GM19324 (cell line): ENCODE results near the gene SMCO2.
"Not testable (repeated sequence)": the region's sequence is repeated elsewhere in the genome, so short reads cannot be mapped to it uniquely, and the experiment has no call there.

Source experiments
- ATAC-seq: cut with Tn5 transposase; IDR thresholded peaks from one replicate; pipeline ENCODE4 v1.9.1; 2021; ENCODE audit warnings: mild to moderate bottlenecking, moderate library complexity; ENCODE audit not compliant: unreplicated experiment, low FRiP score

SMCO2 gene

GRCh38 chr12:27523642-27524493, 77.3 kb downstream of the SMCO2 start, which contains the start of gene PPFIBP1:
TSS of gene PPFIBP1 (plus strand) at chr12:27524206. CDS start at chr12:27633397, 109,191 bp downstream.
- peak; percentile 98 for ATAC-seq

GRCh38 chr12:27524494-27524835, 77.9 kb downstream of the SMCO2 start:
- no peak for ATAC-seq

- no peak for ATAC-seq
Observed at GRCh38 chr12:27524839-27525753, 78.6 kb downstream of the SMCO2 start.

GRCh38 chr12:27527512-27527911, 81.0 kb downstream of the SMCO2 start:
- no peak for ATAC-seq

- no peak for ATAC-seq
Observed at GRCh38 chr12:27528788-27529187, 82.3 kb downstream of the SMCO2 start.

GRCh38 chr12:27530157-27530922, 83.8 kb downstream of the SMCO2 start:
- no peak for ATAC-seq

- no peak for ATAC-seq
Observed at GRCh38 chr12:27531896-27532295, 85.4 kb downstream of the SMCO2 start.

- ATAC-seq = no peak
Observed at GRCh38 chr12:27534060-27534764, 87.7 kb downstream of the SMCO2 start.

- ATAC-seq = no peak
Observed at GRCh38 chr12:27534765-27535161, 88.2 kb downstream of the SMCO2 start.

GRCh38 chr12:27535318-27535717, 88.8 kb downstream of the SMCO2 start:
- ATAC-seq = no peak

- ATAC-seq = no peak
Observed at GRCh38 chr12:27537855-27538675, 91.5 kb downstream of the SMCO2 start.

GRCh38 chr12:27539191-27539631, 92.7 kb downstream of the SMCO2 start:
- no peak for ATAC-seq

GRCh38 chr12:27541031-27541719, 94.6 kb downstream of the SMCO2 start:
- ATAC-seq = no peak

- ATAC-seq = no peak
Observed at GRCh38 chr12:27542628-27543027, 96.1 kb downstream of the SMCO2 start.

GRCh38 chr12:27544858-27545257, 98.3 kb downstream of the SMCO2 start:
- not testable (repeated sequence) for ATAC-seq

GRCh38 chr12:27545665-27546064, 99.1 kb downstream of the SMCO2 start:
- no peak for ATAC-seq

- ATAC-seq = no peak
Observed at GRCh38 chr12:27547592-27547991, 101.1 kb downstream of the SMCO2 start.
